Endodermal cell (in vitro differentiated cells): ENCODE data around the gene ZBTB40. TPM values are rescaled to one million over a fixed set of nuclear protein-coding genes. Genes with fewer than 3 reads are reported as not detected.
A peak's percentile ranks its signal among the peaks of the same experiment; 100 is the strongest.

Experiments used
- DNase-seq: peaks from one replicate; pipeline ENCODE4 v3.0.0-alpha.2; 2017
- H3K27ac ChIP-seq: 2 replicates; pipeline ENCODE4 v1.5.1; 2013; ENCODE audit warnings: mild to moderate bottlenecking, low read depth, low read length, moderate library complexity
- H3K27me3 ChIP-seq: 2 replicates; pipeline ENCODE4 v1.6.1; 2013; ENCODE audit warnings: mild to moderate bottlenecking, low read length, moderate library complexity; ENCODE audit not compliant: insufficient read depth, control insufficient read depth, poor library complexity, severe bottlenecking
- H3K36me3 ChIP-seq: 2 replicates; pipeline ENCODE4 v1.7.0; 2013; ENCODE audit warnings: mild to moderate bottlenecking, low read length, moderate library complexity; ENCODE audit not compliant: control insufficient read depth, insufficient read depth
- H3K4me1 ChIP-seq: one replicate; pipeline ENCODE4 v1.7.0; 2013; ENCODE audit warnings: low read length; ENCODE audit not compliant: control insufficient read depth, insufficient read depth
- H3K4me3 ChIP-seq: 2 replicates; pipeline ENCODE4 v1.5.1; 2013; ENCODE audit warnings: mild to moderate bottlenecking, low read length, moderate library complexity
- H3K9ac ChIP-seq: 2 replicates; pipeline ENCODE4 v1.6.1; 2013; ENCODE audit warnings: mild to moderate bottlenecking, low read length, moderate library complexity; ENCODE audit not compliant: poor library complexity, severe bottlenecking; ENCODE audit errors: extremely low read depth
- H3K9me3 ChIP-seq: 2 replicates; pipeline ENCODE4 v1.6.1; 2013; ENCODE audit warnings: mild to moderate bottlenecking, low read length, moderate library complexity; ENCODE audit not compliant: control insufficient read depth
- H3K27ac Mint-ChIP-seq: 2 replicates; pipeline ENCODE4 v1.8.0; 2020; ENCODE audit warnings: mixed read lengths
- H3K27me3 Mint-ChIP-seq: 2 replicates; pipeline ENCODE4 v1.8.0; 2021; ENCODE audit warnings: mild to moderate bottlenecking, mixed read lengths; ENCODE audit not compliant: insufficient read depth
- H3K36me3 Mint-ChIP-seq: 2 replicates; pipeline ENCODE4 v1.8.0; 2020; ENCODE audit warnings: low read depth, mixed read lengths
- H3K4me1 Mint-ChIP-seq: 2 replicates; pipeline ENCODE4 v1.8.0; 2020; ENCODE audit warnings: mixed read lengths
- H3K4me3 Mint-ChIP-seq: 2 replicates; pipeline ENCODE4 v1.8.0; 2020; ENCODE audit warnings: mild to moderate bottlenecking, moderate library complexity, mixed read lengths
- H3K9me3 Mint-ChIP-seq: 2 replicates; pipeline ENCODE4 v1.8.0; 2020; ENCODE audit warnings: mild to moderate bottlenecking, mixed read lengths
- WGBS, 2 experiments: methylation state at CpG; one replicate each; pipeline versions ENCODE4 v1.1.5 to v1.1.7; 2013; ENCODE audit warnings: missing lambda C conversion rate in 2 of 2, mixed read lengths in 1 of 2; ENCODE audit not compliant: insufficient coverage in 1 of 2, insufficient read length in 1 of 2; 5-methylcytosine and 5-hydroxymethylcytosine counted together
- total RNA-seq, 2 donors: library from RNA; stranded (reverse); fragmentation: NEBNext Ultra II Directional in 1 of 2; extraction: Animal tissue kit (Norgen Biotek cat#: 25700) in 1 of 2; gene quantifications; 2 replicates in 1 of 2; 3 replicates in 1 of 2; pipeline ENCODE4 v1.2.1, GENCODE V29; 2021
- TF ChIP-seq, protein P1 (sequence below): fragments of 200-600 bp; sonication (generic); conservative IDR thresholded peaks from 2 replicates; pipeline ENCODE4 v1.5.0; 2021; ENCODE audit warnings: antibody characterized with exemption, mild to moderate bottlenecking

Gene ZBTB40
- total RNA-seq, 2 donors from 2014 or later: 18.5 to 29.7 TPM

DNA sequence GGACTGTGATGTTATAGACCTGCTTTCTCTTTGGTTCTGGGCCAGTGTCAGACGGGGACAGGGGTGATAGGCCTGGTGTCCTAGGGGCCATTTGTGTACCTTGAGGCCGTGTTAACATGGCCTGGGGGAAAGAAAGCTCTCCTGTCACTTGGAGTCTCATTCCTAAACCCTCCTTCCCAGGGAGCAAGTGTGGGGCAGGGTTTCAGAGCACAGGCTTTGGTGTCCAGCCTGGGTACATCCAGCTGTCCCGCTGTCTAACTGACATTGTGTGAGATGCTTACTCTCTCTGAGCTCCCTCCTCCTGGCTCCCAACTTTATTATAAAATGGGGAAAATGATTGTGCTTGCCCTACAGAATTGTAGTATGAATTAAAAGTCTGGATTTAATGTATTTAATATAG, 79.1 kb downstream of the ZBTB40 start:
- peaks cover 19% of the 10 kb centered on the region for H3K36me3 Mint-ChIP-seq
- no peak overlapping the region for H3K27ac Mint-ChIP-seq

GRCh38 chr1:22531251-22531650, 79.6 kb downstream of the ZBTB40 start:
- peaks cover 15% of the 10 kb centered on the region for H3K4me1 ChIP-seq
- peaks cover 19% of the 10 kb centered on the region for H3K36me3 Mint-ChIP-seq
- H3K36me3 ChIP-seq: peaks cover 9% of the 10 kb centered on the region
- no peaks in the 10 kb centered on the region for H3K27me3 ChIP-seq
- H3K9me3 ChIP-seq: no peaks in the 10 kb centered on the region
- no peaks in the 10 kb centered on the region for H3K9me3 Mint-ChIP-seq
- WGBS, 2 experiments: 87 to 93% methylated on average over 6 of the region's 6 CpGs
- DNase-seq: no peak
- H3K9ac ChIP-seq: no peak overlapping the region
- no peak overlapping the region for H3K4me3 Mint-ChIP-seq
- H3K27me3 Mint-ChIP-seq: no peaks in the 10 kb centered on the region
- H3K27ac ChIP-seq: no peak overlapping the region
- no peak overlapping the region for H3K4me3 ChIP-seq
- TF ChIP-seq, protein P1, sequence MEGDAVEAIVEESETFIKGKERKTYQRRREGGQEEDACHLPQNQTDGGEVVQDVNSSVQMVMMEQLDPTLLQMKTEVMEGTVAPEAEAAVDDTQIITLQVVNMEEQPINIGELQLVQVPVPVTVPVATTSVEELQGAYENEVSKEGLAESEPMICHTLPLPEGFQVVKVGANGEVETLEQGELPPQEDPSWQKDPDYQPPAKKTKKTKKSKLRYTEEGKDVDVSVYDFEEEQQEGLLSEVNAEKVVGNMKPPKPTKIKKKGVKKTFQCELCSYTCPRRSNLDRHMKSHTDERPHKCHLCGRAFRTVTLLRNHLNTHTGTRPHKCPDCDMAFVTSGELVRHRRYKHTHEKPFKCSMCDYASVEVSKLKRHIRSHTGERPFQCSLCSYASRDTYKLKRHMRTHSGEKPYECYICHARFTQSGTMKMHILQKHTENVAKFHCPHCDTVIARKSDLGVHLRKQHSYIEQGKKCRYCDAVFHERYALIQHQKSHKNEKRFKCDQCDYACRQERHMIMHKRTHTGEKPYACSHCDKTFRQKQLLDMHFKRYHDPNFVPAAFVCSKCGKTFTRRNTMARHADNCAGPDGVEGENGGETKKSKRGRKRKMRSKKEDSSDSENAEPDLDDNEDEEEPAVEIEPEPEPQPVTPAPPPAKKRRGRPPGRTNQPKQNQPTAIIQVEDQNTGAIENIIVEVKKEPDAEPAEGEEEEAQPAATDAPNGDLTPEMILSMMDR: no peak
- peaks cover 17% of the 10 kb centered on the region for H3K4me1 Mint-ChIP-seq
- peak overlapping the region; percentile 11 for H3K27ac Mint-ChIP-seq

More for the DNA sequence above, 79.1 kb downstream of the ZBTB40 start:
- H3K4me3 Mint-ChIP-seq: no peak overlapping the region
- no peaks in the 10 kb centered on the region for H3K27me3 Mint-ChIP-seq
- Histone ChIP-seq H3K36me3 (peaks cover 14% of the 10 kb centered on the region), H3K9ac (no peak overlapping the region), H3K4me1 (peaks cover 16% of the 10 kb centered on the region), H3K9me3 (no peaks in the 10 kb centered on the region), H3K27me3 (no peaks in the 10 kb centered on the region), H3K27ac (no peak overlapping the region), H3K4me3 (no peak overlapping the region)
- WGBS, 2 experiments: 92% methylated on average over 3 of the region's 3 CpGs; no CpG with 5 or more reads in 1 of the 2 experiments
- no peaks in the 10 kb centered on the region for H3K9me3 Mint-ChIP-seq
- peaks cover 17% of the 10 kb centered on the region for H3K4me1 Mint-ChIP-seq
- TF ChIP-seq, protein P1: no peak
- DNase-seq: no peak

- Mint-ChIP-seq H3K27me3 (no peaks in the 10 kb centered on the region), H3K4me1 (no peaks in the 10 kb centered on the region), H3K4me3 (no peak overlapping the region), H3K9me3 (no peaks in the 10 kb centered on the region), H3K36me3 (peaks cover 16% of the 10 kb centered on the region), H3K27ac (no peak overlapping the region)
- Histone ChIP-seq H3K4me1 (no peaks in the 10 kb centered on the region), H3K4me3 (no peak overlapping the region), H3K27me3 (no peaks in the 10 kb centered on the region), H3K9me3 (no peaks in the 10 kb centered on the region), H3K9ac (no peak overlapping the region), H3K27ac (no peak overlapping the region), H3K36me3 (no peaks in the 10 kb centered on the region)
- TF ChIP-seq, protein P1: no peak
- 85 to 90% methylated on average over 7 to 11 of the region's 11 CpGs for WGBS, 2 experiments
- DNase-seq: no peak
Measured at GRCh38 chr1:22533244-22533895, 81.7 kb downstream of the ZBTB40 start.
